ENCODE data around the gene CREB3. TPM values are rescaled to one million over a fixed set of nuclear protein-coding genes. Genes with fewer than 3 reads are reported as not detected.

The CREB3 gene
- polyA plus RNA-seq, 1 donor from 2014 or later: 88.4 TPM

GRCh38 chr9:35781066-35781465 is 48.6 kb downstream of the CREB3 start:
- TF ChIP-seq CTCF (IDR thresholded peaks at IDR 0.05; ENCODE audit: poor library complexity, severe bottlenecking): no peak
- no peak for TF ChIP-seq TAF1 (IDR thresholded peaks at IDR 0.05; ENCODE audit: low read depth)
- TF ChIP-seq POLR2AphosphoS5 (IDR thresholded peaks at IDR 0.05): no peak
- H3K9me3 ChIP-seq (ENCODE audit: low read length): no peaks in the 10 kb centered on the region
- no peaks in the 10 kb centered on the region for H3K79me2 ChIP-seq (replicated peaks; ENCODE audit: insufficient read depth, low read length)
- no peak overlapping the region for H3K4me2 ChIP-seq (ENCODE audit: low read length)
- H3F3A ChIP-seq (ENCODE audit: insufficient read depth, low read length, poor library complexity, severe bottlenecking): no peaks in the 10 kb centered on the region
- no peaks in the 10 kb centered on the region for H4K20me1 ChIP-seq (ENCODE audit: insufficient read depth)
- no peak overlapping the region for H3K27ac ChIP-seq (ENCODE audit: low read length)
- H3K9ac ChIP-seq (ENCODE audit: low read length): no peak overlapping the region
- H3K36me3 ChIP-seq (ENCODE audit: insufficient read depth, low read length): no peaks in the 10 kb centered on the region
- no peaks in the 10 kb centered on the region for H3K9me2 ChIP-seq (ENCODE audit: insufficient read depth, low read length)
- H2AFZ ChIP-seq (ENCODE audit: low read depth, low read length): no peak overlapping the region
- no peak overlapping the region for H3K4me3 ChIP-seq (ENCODE audit: low read length)
- H3K27me3 ChIP-seq (ENCODE audit: insufficient read depth, low read depth, low read length): no peaks in the 10 kb centered on the region

GRCh38 chr9:35783418-35783817 is 51.0 kb downstream of the CREB3 start:
- H3K36me3 ChIP-seq (ENCODE audit: insufficient read depth, low read length): no peaks in the 10 kb centered on the region
- H3F3A ChIP-seq (ENCODE audit: insufficient read depth, low read length, poor library complexity, severe bottlenecking): no peaks in the 10 kb centered on the region

More at GRCh38 chr9:35783418-35783817, 51.0 kb downstream of the CREB3 start:
- Histone ChIP-seq H3K9me2 (ENCODE audit: insufficient read depth, low read length) (no peaks in the 10 kb centered on the region), H3K9ac (ENCODE audit: low read length) (no peak overlapping the region), H3K27me3 (ENCODE audit: insufficient read depth, low read depth, low read length) (no peaks in the 10 kb centered on the region), H3K4me2 (ENCODE audit: low read length) (no peak overlapping the region), H3K79me2 (replicated peaks; ENCODE audit: insufficient read depth, low read length) (no peaks in the 10 kb centered on the region), H3K27ac (ENCODE audit: low read length) (no peak overlapping the region), H2AFZ (ENCODE audit: low read depth, low read length) (no peak overlapping the region), H3K4me3 (ENCODE audit: low read length) (no peak overlapping the region), H3K9me3 (ENCODE audit: low read length) (no peaks in the 10 kb centered on the region), H4K20me1 (ENCODE audit: insufficient read depth) (no peaks in the 10 kb centered on the region)
- TF ChIP-seq CTCF (IDR thresholded peaks at IDR 0.05; ENCODE audit: poor library complexity, severe bottlenecking) (no peak), EZH2 (IDR thresholded peaks at IDR 0.05; ENCODE audit: borderline replicate concordance, insufficient read depth, low read length, poor library complexity, severe bottlenecking) (no peak), RAD21 (conservative IDR thresholded peaks at IDR 0.05) (no peak), REST (IDR thresholded peaks at IDR 0.05; ENCODE audit: borderline replicate concordance) (no peak), POLR2AphosphoS5 (IDR thresholded peaks at IDR 0.05) (no peak), TAF1 (IDR thresholded peaks at IDR 0.05; ENCODE audit: low read depth) (no peak), MXI1 (conservative IDR thresholded peaks at IDR 0.05; ENCODE audit: poor library complexity, severe bottlenecking) (no peak), SMC3 (conservative IDR thresholded peaks at IDR 0.05; ENCODE audit: poor library complexity) (no peak), EP300 (conservative IDR thresholded peaks at IDR 0.05; ENCODE audit: poor library complexity, severe bottlenecking) (no peak)

Small RNA genes lying within 50 kb of the gene (small RNA-seq; reads per million reads assigned to genes)
- gene MIR6853: 0 to 3.8 (median 0) reads per million in 3 experiments

Other genes with a start within 250 kb of the CREB3 start
- gene RUSC2, start 242.6 kb upstream of the CREB3 start, polyA plus RNA-seq: 46.4 and 59.3 TPM in 2 replicates
- 37.9 and 44.3 TPM in 2 replicates for gene TESK1, start 127.4 kb upstream of the CREB3 start, polyA plus RNA-seq
- gene CD72, start 114.3 kb upstream of the CREB3 start, polyA plus RNA-seq: not detected in 2 replicates
- gene SIT1, start 81.7 kb upstream of the CREB3 start, polyA plus RNA-seq: not detected in 2 replicates
- gene RMRP, start 74.6 kb upstream of the CREB3 start, polyA plus RNA-seq: 9,508 TPM in 1 of 2 replicates, not detected in the other
- 41.4 and 44.4 TPM in 2 replicates for gene CCDC107, start 74.4 kb upstream of the CREB3 start, polyA plus RNA-seq
- 0.51 TPM in 1 of 2 replicates, not detected in the other for gene ARHGEF39, start 67.5 kb upstream of the CREB3 start, polyA plus RNA-seq
- not detected in 2 replicates for gene CA9, start 58.7 kb upstream of the CREB3 start, polyA plus RNA-seq
- not detected in 2 replicates for gene TPM2, start 42.7 kb upstream of the CREB3 start, polyA plus RNA-seq
- 7.1 and 9.0 TPM in 2 replicates for gene TLN1, start 471 bp upstream of the CREB3 start, polyA plus RNA-seq
- 102 and 113 TPM in 2 replicates for gene GBA2, start 16.6 kb downstream of the CREB3 start, polyA plus RNA-seq
- 8.1 and 9.9 TPM in 2 replicates for gene RGP1, start 16.6 kb downstream of the CREB3 start, polyA plus RNA-seq
- not detected in 2 replicates for gene MSMP, start 21.6 kb downstream of the CREB3 start, polyA plus RNA-seq
- gene NPR2, start 58.9 kb downstream of the CREB3 start, polyA plus RNA-seq: 3.1 and 9.6 TPM in 2 replicates
- 2.9 and 4.2 TPM in 2 replicates for gene SPAG8, start 79.6 kb downstream of the CREB3 start, polyA plus RNA-seq
- gene HINT2, start 82.4 kb downstream of the CREB3 start, polyA plus RNA-seq: 31.0 and 31.6 TPM in 2 replicates
- gene FAM221B, start 96.1 kb downstream of the CREB3 start, polyA plus RNA-seq: 0.09 TPM in 1 of 2 replicates, not detected in the other
- 12.7 and 12.9 TPM in 2 replicates for gene TMEM8B, start 96.6 kb downstream of the CREB3 start, polyA plus RNA-seq
- gene OR13J1, start 137.7 kb downstream of the CREB3 start, polyA plus RNA-seq: not detected in 2 replicates
- gene HRCT1, start 173.5 kb downstream of the CREB3 start, polyA plus RNA-seq: 0.84 TPM in 1 of 2 replicates, not detected in the other
- 0.35 TPM in 1 of 2 replicates, not detected in the other for gene SPAAR, start 176.8 kb downstream of the CREB3 start, polyA plus RNA-seq
- gene OR2S2, start 225.5 kb downstream of the CREB3 start, polyA plus RNA-seq: not detected in 2 replicates

Measured in neural cell (in vitro differentiated cells).